HCEC 1CT (cell line): ENCODE measurements around the gene TPST1.
"Not testable (repeated sequence)": the region's sequence is repeated elsewhere in the genome, so short reads cannot be mapped to it uniquely, and the experiment has no call there.

Experiments
- DNase-seq: peaks from one replicate; pipeline ENCODE4 v3.0.0-alpha.2; 2017

The TPST1 gene

GRCh38 chr7:66204822-66205740 lies at the start of gene TPST1:
Gene TPST1 (plus strand): TSS chr7:66205334. CDS start chr7:66240426, 35,092 bp downstream.
- peak; percentile 77 for DNase-seq

- DNase-seq, result not testable (repeated sequence)
These were observed 49.1 kb upstream of the TPST1 start for GRCh38 chr7:66156035-66156434.

- no peak for DNase-seq
These were observed 48.1 kb upstream of the TPST1 start for GRCh38 chr7:66157060-66157459.

GRCh38 chr7:66162622-66163021 lies 42.5 kb upstream of the TPST1 start:
- DNase-seq, result no peak

GRCh38 chr7:66163186-66163610 lies 41.9 kb upstream of the TPST1 start:
- DNase-seq, result no peak

GRCh38 chr7:66164356-66164755 lies 40.8 kb upstream of the TPST1 start:
- no peak for DNase-seq

GRCh38 chr7:66167773-66168387 lies 37.3 kb upstream of the TPST1 start:
- peak; percentile 94 for DNase-seq

- DNase-seq, result no peak
These were observed 35.5 kb upstream of the TPST1 start for GRCh38 chr7:66169616-66170015.

- DNase-seq, result no peak
These were observed 34.6 kb upstream of the TPST1 start for GRCh38 chr7:66170309-66171231.

GRCh38 chr7:66172536-66173401 lies 32.4 kb upstream of the TPST1 start:
- DNase-seq, result not testable (repeated sequence)

GRCh38 chr7:66173856-66174255 lies 31.3 kb upstream of the TPST1 start:
- no peak for DNase-seq

GRCh38 chr7:66175006-66175405 lies 30.1 kb upstream of the TPST1 start:
- not testable (repeated sequence) for DNase-seq

GRCh38 chr7:66176914-66177313 lies 28.2 kb upstream of the TPST1 start:
- no peak for DNase-seq

GRCh38 chr7:66178258-66178657 lies 26.9 kb upstream of the TPST1 start:
- no peak for DNase-seq

- no peak for DNase-seq
These were observed 23.8 kb upstream of the TPST1 start for GRCh38 chr7:66181329-66181728.

GRCh38 chr7:66181845-66182244 lies 23.3 kb upstream of the TPST1 start:
- no peak for DNase-seq

GRCh38 chr7:66182920-66183319 lies 22.2 kb upstream of the TPST1 start:
- no peak for DNase-seq

- peak; percentile 80 for DNase-seq
These were observed 21.4 kb upstream of the TPST1 start for GRCh38 chr7:66183700-66184099.

- DNase-seq, result no peak
These were observed 19.4 kb upstream of the TPST1 start for GRCh38 chr7:66185680-66186187.

GRCh38 chr7:66186991-66187390 lies 18.1 kb upstream of the TPST1 start:
- no peak for DNase-seq

GRCh38 chr7:66187905-66188304 lies 17.2 kb upstream of the TPST1 start:
- DNase-seq, result no peak

- DNase-seq, result no peak
These were observed 16.5 kb upstream of the TPST1 start for GRCh38 chr7:66188645-66189044.
